Measurements from ENCODE around the gene GZMH. TPM values are rescaled to one million over a fixed set of nuclear protein-coding genes. Genes with fewer than 3 reads are reported as not detected.
"Not testable (repeated sequence)": the region's sequence is repeated elsewhere in the genome, so short reads cannot be mapped to it uniquely, and the experiment has no call there.

The GZMH gene
- polyA plus RNA-seq, 4 donors = 0.09 to 0.51 TPM; not detected in 2

GRCh38 chr14:24607081-24607480 lies 2.4 kb downstream of the GZMH start:
- peak in 1 of 2 donors; percentile 25 for DNase-seq
- Histone ChIP-seq H3K9me3 (ENCODE audit: control insufficient read depth in 2 of 2, insufficient read depth in 1 of 2, low read depth in 1 of 2, low read length in 1 of 2) (peaks cover 0 to 2% of the 10 kb centered on the region in 2 donors), H3K4me1 (ENCODE audit: control insufficient read depth in 3 of 3, insufficient read depth in 2 of 3, low read depth in 1 of 3, low read length in 2 of 3) (peaks cover 0 to 14% (median 2%) of the 10 kb centered on the region in 3 donors), H3K36me3 (ENCODE audit: control insufficient read depth in 3 of 3, insufficient read depth in 2 of 3, low read depth in 1 of 3, low read length in 3 of 3) (no peaks in the 10 kb centered on the region), H3K27me3 (ENCODE audit: control insufficient read depth in 3 of 3, insufficient read depth in 3 of 3, low read length in 3 of 3) (no peaks in the 10 kb centered on the region), H3K4me3 (ENCODE audit: low read depth in 1 of 3, low read length in 3 of 3) (no peak overlapping the region), H3K27ac (ENCODE audit: low read depth in 1 of 3, low read length in 2 of 3) (peak overlapping the region in 1 of 3 donors; percentile 8)
- 68 to 80% (median 71%) methylated on average over 4 of the region's 4 CpGs for WGBS, 3 donors
- no peak for FAIRE-seq

- Histone ChIP-seq H3K4me1 (ENCODE audit: control insufficient read depth in 3 of 3, insufficient read depth in 2 of 3, low read depth in 1 of 3, low read length in 2 of 3) (peaks cover 0 to 14% (median 2%) of the 10 kb centered on the region in 3 donors), H3K27ac (ENCODE audit: low read depth in 1 of 3, low read length in 2 of 3) (no peak overlapping the region), H3K36me3 (ENCODE audit: control insufficient read depth in 3 of 3, insufficient read depth in 2 of 3, low read depth in 1 of 3, low read length in 3 of 3) (no peaks in the 10 kb centered on the region), H3K4me3 (ENCODE audit: low read depth in 1 of 3, low read length in 3 of 3) (no peak overlapping the region), H3K9me3 (ENCODE audit: control insufficient read depth in 2 of 2, insufficient read depth in 1 of 2, low read depth in 1 of 2, low read length in 1 of 2) (peaks cover 0 to 2% of the 10 kb centered on the region in 2 donors), H3K27me3 (ENCODE audit: control insufficient read depth in 3 of 3, insufficient read depth in 3 of 3, low read length in 3 of 3) (no peaks in the 10 kb centered on the region)
- FAIRE-seq (no peak), DNase-seq (no peak)
- WGBS, 3 donors = 59 to 82% (median 81%) methylated on average over 3 of the region's 3 CpGs
These were observed 3.2 kb downstream of the GZMH start for GRCh38 chr14:24606297-24606696.

- Histone ChIP-seq H3K4me3 (ENCODE audit: low read depth in 1 of 3, low read length in 3 of 3) (no peak overlapping the region), H3K36me3 (ENCODE audit: control insufficient read depth in 3 of 3, insufficient read depth in 2 of 3, low read depth in 1 of 3, low read length in 3 of 3) (no peaks in the 10 kb centered on the region), H3K4me1 (ENCODE audit: control insufficient read depth in 3 of 3, insufficient read depth in 2 of 3, low read depth in 1 of 3, low read length in 2 of 3) (peaks cover 0 to 14% (median 2%) of the 10 kb centered on the region in 3 donors), H3K27me3 (ENCODE audit: control insufficient read depth in 3 of 3, insufficient read depth in 3 of 3, low read length in 3 of 3) (no peaks in the 10 kb centered on the region), H3K27ac (ENCODE audit: low read depth in 1 of 3, low read length in 2 of 3) (no peak overlapping the region), H3K9me3 (ENCODE audit: control insufficient read depth in 2 of 2, insufficient read depth in 1 of 2, low read depth in 1 of 2, low read length in 1 of 2) (peaks cover 0 to 2% of the 10 kb centered on the region in 2 donors)
- WGBS, 3 donors = 67 to 74% (median 70%) methylated on average over 3 of the region's 3 CpGs
- peak; percentile 41 to 53 for DNase-seq
- no peak for FAIRE-seq
These were observed 3.9 kb downstream of the GZMH start for GRCh38 chr14:24605435-24606190.

- Histone ChIP-seq H3K9me3 (ENCODE audit: control insufficient read depth in 2 of 2, insufficient read depth in 1 of 2, low read depth in 1 of 2, low read length in 1 of 2) (peaks cover 0 to 12% of the 10 kb centered on the region in 2 donors), H3K4me1 (ENCODE audit: control insufficient read depth in 3 of 3, insufficient read depth in 2 of 3, low read depth in 1 of 3, low read length in 2 of 3) (no peaks in the 10 kb centered on the region), H3K36me3 (ENCODE audit: control insufficient read depth in 3 of 3, insufficient read depth in 2 of 3, low read depth in 1 of 3, low read length in 3 of 3) (no peaks in the 10 kb centered on the region), H3K27me3 (ENCODE audit: control insufficient read depth in 3 of 3, insufficient read depth in 3 of 3, low read length in 3 of 3) (no peaks in the 10 kb centered on the region), H3K4me3 (ENCODE audit: low read depth in 1 of 3, low read length in 3 of 3) (no peak overlapping the region), H3K27ac (ENCODE audit: low read depth in 1 of 3, low read length in 2 of 3) (no peak overlapping the region)
- DNase-seq (no peak), FAIRE-seq (no peak)
These were observed 12.1 kb downstream of the GZMH start for GRCh38 chr14:24597403-24597802.

GRCh38 chr14:24595073-24595808 lies 14.2 kb downstream of the GZMH start:
- H3K4me1 ChIP-seq (ENCODE audit: control insufficient read depth in 3 of 3, insufficient read depth in 2 of 3, low read depth in 1 of 3, low read length in 2 of 3) = no peaks in the 10 kb centered on the region
- no peak for FAIRE-seq
- no peak for DNase-seq
- no peaks in the 10 kb centered on the region for H3K36me3 ChIP-seq (ENCODE audit: control insufficient read depth in 3 of 3, insufficient read depth in 2 of 3, low read depth in 1 of 3, low read length in 3 of 3)
- WGBS, 3 donors = 70 to 80% (median 76%) methylated on average over 3 of the region's 3 CpGs
- H3K27me3 ChIP-seq (ENCODE audit: control insufficient read depth in 3 of 3, insufficient read depth in 3 of 3, low read length in 3 of 3) = no peaks in the 10 kb centered on the region
- no peak overlapping the region for H3K27ac ChIP-seq (ENCODE audit: low read depth in 1 of 3, low read length in 2 of 3)
- H3K9me3 ChIP-seq (ENCODE audit: control insufficient read depth in 2 of 2, insufficient read depth in 1 of 2, low read depth in 1 of 2, low read length in 1 of 2) = peaks cover 0 to 12% of the 10 kb centered on the region in 2 donors
- H3K4me3 ChIP-seq (ENCODE audit: low read depth in 1 of 3, low read length in 3 of 3) = no peak overlapping the region

- H3K27me3 ChIP-seq (ENCODE audit: control insufficient read depth in 3 of 3, insufficient read depth in 3 of 3, low read length in 3 of 3) = not testable (repeated sequence)
These were observed 18.5 kb downstream of the GZMH start for GRCh38 chr14:24591004-24591403.

GRCh38 chr14:24584402-24584801 lies 25.1 kb downstream of the GZMH start:
- not testable (repeated sequence) for H3K27me3 ChIP-seq (ENCODE audit: control insufficient read depth in 3 of 3, insufficient read depth in 3 of 3, low read length in 3 of 3); H3K9me3 ChIP-seq (ENCODE audit: control insufficient read depth in 2 of 2, insufficient read depth in 1 of 2, low read depth in 1 of 2, low read length in 1 of 2); H3K4me1 ChIP-seq (ENCODE audit: control insufficient read depth in 3 of 3, insufficient read depth in 2 of 3, low read depth in 1 of 3, low read length in 2 of 3); H3K36me3 ChIP-seq (ENCODE audit: control insufficient read depth in 3 of 3, insufficient read depth in 2 of 3, low read depth in 1 of 3, low read length in 3 of 3); H3K4me3 ChIP-seq (ENCODE audit: low read depth in 1 of 3, low read length in 3 of 3); FAIRE-seq; DNase-seq; H3K27ac ChIP-seq (ENCODE audit: low read depth in 1 of 3, low read length in 2 of 3)
- 84 to 90% (median 84%) methylated on average over 2 to 3 of the region's 3 CpGs for WGBS, 3 donors

More at GRCh38 chr14:24591004-24591403, 18.5 kb downstream of the GZMH start:
- 68 to 84% (median 83%) methylated on average over 2 of the region's 2 CpGs for WGBS, 3 donors
- not testable (repeated sequence) for H3K4me1 ChIP-seq (ENCODE audit: control insufficient read depth in 3 of 3, insufficient read depth in 2 of 3, low read depth in 1 of 3, low read length in 2 of 3); H3K36me3 ChIP-seq (ENCODE audit: control insufficient read depth in 3 of 3, insufficient read depth in 2 of 3, low read depth in 1 of 3, low read length in 3 of 3); FAIRE-seq; H3K27ac ChIP-seq (ENCODE audit: low read depth in 1 of 3, low read length in 2 of 3); H3K4me3 ChIP-seq (ENCODE audit: low read depth in 1 of 3, low read length in 3 of 3); DNase-seq
- H3K9me3 ChIP-seq (ENCODE audit: control insufficient read depth in 2 of 2, insufficient read depth in 1 of 2, low read depth in 1 of 2, low read length in 1 of 2) = peaks cover 0 to 11% of the 10 kb centered on the region in 2 donors

GRCh38 chr14:24578558-24578957 lies 30.9 kb downstream of the GZMH start:
- Histone ChIP-seq H3K4me1 (ENCODE audit: control insufficient read depth in 3 of 3, insufficient read depth in 2 of 3, low read depth in 1 of 3, low read length in 2 of 3) (no peaks in the 10 kb centered on the region), H3K27me3 (ENCODE audit: control insufficient read depth in 3 of 3, insufficient read depth in 3 of 3, low read length in 3 of 3) (no peaks in the 10 kb centered on the region), H3K27ac (ENCODE audit: low read depth in 1 of 3, low read length in 2 of 3) (no peak overlapping the region), H3K36me3 (ENCODE audit: control insufficient read depth in 3 of 3, insufficient read depth in 2 of 3, low read depth in 1 of 3, low read length in 3 of 3) (no peaks in the 10 kb centered on the region), H3K9me3 (ENCODE audit: control insufficient read depth in 2 of 2, insufficient read depth in 1 of 2, low read depth in 1 of 2, low read length in 1 of 2) (no peaks in the 10 kb centered on the region), H3K4me3 (ENCODE audit: low read depth in 1 of 3, low read length in 3 of 3) (no peak overlapping the region)
- 70 to 78% (median 75%) methylated on average over 2 of the region's 2 CpGs for WGBS, 3 donors
- no peak for FAIRE-seq
- DNase-seq = no peak
